GM19467 (cell line): ENCODE results near the gene CHST3.
"Not testable (repeated sequence)": the region's sequence is repeated elsewhere in the genome, so short reads cannot be mapped to it uniquely, and the experiment has no call there.

ENCODE experiments used
- ATAC-seq: cut with Tn5 transposase; IDR thresholded peaks from one replicate; pipeline ENCODE4 v1.9.1; 2021; ENCODE audit warnings: mild to moderate bottlenecking, moderate library complexity; ENCODE audit not compliant: unreplicated experiment

The CHST3 gene, protein sequence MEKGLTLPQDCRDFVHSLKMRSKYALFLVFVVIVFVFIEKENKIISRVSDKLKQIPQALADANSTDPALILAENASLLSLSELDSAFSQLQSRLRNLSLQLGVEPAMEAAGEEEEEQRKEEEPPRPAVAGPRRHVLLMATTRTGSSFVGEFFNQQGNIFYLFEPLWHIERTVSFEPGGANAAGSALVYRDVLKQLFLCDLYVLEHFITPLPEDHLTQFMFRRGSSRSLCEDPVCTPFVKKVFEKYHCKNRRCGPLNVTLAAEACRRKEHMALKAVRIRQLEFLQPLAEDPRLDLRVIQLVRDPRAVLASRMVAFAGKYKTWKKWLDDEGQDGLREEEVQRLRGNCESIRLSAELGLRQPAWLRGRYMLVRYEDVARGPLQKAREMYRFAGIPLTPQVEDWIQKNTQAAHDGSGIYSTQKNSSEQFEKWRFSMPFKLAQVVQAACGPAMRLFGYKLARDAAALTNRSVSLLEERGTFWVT

DNA sequence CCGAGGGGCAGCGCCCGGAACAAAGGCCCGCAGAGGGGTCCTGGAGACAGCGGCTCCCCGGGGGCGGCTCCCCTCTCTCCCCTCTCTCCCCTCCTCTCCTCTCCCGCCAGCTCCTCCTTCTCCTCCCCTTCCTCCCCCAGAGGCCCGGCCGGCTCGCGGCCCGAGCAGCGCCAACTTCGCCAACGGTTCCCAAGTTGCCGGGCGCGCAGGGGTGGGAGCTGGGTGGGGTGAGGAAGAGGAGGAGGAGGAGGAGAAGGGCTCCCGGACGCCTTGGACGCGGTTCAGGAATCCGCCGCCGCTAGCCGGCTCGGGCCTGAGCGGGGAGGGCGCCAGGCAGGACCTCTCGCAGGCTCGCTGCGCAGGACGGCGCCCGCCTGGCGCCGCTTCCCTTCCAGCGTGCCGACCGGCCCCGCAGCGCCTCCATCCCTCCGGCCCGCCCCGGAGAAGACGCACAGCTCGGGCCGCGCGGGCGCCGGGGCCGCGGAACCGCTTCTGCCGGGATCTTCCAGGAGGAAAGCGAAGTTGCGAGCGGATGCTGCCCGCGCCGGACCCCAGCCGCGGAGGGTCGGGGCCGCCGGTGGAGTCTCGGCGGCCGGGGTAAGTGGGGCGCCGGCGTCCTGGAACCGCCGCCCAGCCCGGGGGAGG is at the start of gene CHST3:
TSS of gene CHST3 (plus strand) at position 298 of the 645 bp plus-strand sequence. CDS start 41,448 bp downstream, outside the sequence.
- no peak for ATAC-seq

DNA sequence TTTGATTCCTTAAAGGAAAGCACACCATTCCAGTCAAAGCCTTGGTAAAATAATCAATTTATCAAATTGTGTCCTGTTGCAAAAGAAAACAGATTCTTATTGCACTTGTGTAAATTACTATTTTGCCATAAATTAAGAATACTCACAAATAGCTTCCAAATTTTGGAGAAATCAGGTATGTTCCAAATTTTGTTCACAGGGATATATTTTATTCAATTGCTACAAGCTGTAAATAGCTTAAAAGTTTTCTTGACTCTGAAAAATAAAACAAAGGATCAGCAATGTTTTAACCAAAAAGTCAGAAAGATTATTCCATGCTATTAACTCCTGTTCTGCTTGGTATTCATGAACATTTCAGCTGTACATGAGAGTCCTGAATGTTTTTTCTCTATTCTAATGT is 47.4 kb upstream of the CHST3 start:
- no peak for ATAC-seq

DNA sequence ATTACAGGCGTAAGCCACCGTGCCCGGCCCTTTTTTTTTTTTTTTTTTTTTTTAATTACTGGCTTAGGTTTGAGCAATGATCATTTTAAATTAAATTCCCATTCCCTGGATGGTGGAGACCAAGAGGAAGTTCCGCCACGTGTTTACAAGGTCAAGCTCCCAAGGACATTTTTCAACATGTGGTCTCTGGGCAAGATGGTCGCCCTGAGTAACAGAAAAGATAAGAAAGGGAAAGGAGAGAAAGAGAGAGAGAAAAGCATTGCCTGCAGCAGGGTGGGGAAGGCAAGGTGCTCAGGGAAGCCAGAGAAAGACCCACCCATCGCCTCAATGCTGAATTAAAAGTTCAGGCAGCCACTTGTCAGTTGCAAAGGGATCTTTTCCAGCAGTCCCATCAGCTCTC is 45.2 kb upstream of the CHST3 start:
- ATAC-seq = no peak

- not testable (repeated sequence) for ATAC-seq
Observed at GRCh38 chr10:71919956-71920539, 44.1 kb upstream of the CHST3 start.

DNA sequence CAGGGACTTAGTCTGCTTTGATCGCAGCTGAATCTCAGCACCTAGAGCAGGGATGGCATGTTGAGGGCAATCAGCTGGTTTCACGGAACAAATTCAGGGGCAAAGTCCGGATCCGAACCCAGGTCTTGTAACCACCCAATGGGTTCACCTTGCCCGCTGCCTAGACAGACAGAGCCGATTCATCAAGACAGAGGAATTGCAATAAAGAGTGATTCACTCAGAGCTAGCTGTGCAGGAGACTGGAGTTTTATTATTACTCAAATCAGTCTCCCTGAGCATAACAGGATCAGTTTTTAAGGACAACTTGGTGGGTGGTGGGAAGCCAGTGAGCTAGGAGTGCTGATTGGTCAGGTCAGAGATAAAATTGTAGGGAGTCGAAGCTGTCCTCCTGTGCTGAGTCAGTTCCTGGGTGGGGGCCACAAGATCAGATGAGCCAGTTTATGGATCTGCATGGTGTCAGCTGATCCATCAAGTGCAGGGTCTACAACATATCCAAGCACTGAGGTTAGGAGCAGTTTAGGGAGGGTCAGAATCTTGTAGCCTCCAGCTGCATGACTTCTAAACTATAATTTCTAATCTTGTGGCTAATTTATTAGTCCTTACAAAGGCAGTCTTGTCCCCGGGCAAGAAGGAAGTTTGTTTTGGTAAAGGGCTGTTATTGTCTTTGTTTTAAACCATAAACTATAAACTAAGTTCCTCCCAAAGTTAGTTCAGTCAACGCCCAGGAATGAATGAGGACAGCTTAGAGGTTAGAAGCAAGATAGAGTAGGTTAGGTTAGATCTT is 43.5 kb upstream of the CHST3 start:
- no peak for ATAC-seq

DNA sequence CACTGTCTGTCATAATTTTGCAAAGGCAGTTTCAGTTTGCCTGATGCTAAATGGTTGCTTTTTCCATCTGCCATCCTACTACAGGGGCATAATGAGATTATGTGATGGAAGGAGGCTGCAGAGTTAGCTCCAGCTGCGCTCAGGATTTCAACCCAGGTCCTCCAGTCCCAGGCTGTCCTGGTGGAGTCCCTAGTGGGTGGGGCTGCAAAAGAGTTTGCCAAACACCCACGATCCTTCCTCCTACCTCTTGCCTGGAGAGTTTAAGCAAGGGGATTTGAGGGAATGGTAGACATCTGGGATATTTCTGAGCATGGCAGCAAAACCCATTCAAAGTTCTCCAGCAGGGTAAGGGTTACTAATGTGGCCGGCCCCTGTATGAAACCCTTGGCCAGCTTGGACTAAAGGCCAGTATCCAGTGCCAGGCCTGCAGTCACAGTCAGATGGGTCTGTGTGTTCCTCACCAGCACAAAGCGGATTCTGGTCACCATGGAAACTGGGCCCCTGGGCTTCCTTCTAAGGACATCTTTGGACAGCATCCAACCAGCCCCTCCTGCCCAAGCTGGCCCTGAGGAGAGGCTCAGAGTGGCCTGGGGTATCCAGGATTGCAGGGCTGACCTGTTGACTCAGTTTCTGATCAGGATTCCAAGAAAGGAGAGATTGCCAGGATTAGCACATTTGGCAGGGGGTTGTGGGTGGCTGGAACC is 42.7 kb upstream of the CHST3 start:
- ATAC-seq = no peak

GRCh38 chr10:71923138-71923692 is 41.0 kb upstream of the CHST3 start:
- ATAC-seq = no peak

GRCh38 chr10:71924771-71925170 is 39.4 kb upstream of the CHST3 start:
- ATAC-seq = no peak

DNA sequence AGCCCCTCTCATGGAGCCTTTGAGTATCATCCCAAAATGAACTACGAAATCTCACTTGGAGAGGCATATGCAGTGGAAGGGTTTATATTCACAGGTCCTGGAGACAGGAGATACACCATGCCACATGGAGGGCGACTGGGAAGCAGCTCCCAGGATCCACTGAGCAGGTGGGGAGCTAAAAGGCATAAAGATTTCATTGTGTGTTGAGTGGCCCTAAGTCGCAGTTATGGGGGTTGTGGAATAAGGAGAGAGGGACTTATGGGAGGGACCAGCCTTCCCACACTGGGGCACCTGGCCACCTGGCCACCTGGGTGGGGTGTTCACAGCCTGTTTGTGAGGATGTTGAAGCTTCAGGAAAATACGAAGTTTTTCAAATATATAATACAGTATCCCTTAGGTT is 37.0 kb upstream of the CHST3 start:
- ATAC-seq = no peak

GRCh38 chr10:71927776-71928592 is 36.2 kb upstream of the CHST3 start:
- no peak for ATAC-seq

DNA sequence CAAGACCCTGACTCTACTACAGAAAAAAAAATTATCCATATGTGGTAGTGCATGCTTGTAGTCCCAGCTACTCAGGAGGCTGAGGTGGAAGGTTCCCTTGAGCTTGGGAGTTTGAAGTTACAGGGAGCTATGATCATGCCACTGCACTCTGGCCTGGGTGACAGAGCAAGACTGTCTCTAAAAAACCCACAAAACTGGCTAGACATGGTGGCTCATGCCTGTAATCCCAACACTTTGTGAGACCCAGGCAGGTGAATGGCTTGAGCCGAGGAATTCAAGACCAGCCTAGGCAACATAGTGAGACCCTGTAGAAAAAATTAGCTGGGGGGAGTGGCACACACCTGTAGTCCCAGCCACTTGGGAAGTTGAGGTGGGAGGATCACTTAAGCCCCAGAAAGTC is 32.9 kb upstream of the CHST3 start:
- no peak for ATAC-seq

DNA sequence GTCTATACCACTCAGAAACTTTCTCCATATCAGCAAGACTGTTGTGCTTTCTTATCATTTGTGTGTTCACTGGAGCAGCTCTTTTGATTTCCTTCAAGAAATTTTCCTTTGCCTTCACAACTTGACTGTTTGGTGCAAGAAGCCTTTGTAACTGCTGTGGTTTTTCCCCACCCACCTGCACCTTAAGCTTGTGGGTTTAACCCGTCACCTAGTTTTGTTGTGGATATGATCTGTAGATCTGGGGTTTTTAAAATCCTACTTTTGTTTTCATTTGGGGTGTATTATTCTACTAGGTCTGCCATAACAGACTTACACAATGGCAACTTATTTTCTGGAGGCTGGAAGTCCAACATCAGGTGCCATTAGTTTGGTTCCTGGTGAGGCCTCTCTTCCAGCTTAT is 30.5 kb upstream of the CHST3 start:
- ATAC-seq = no peak

- no peak for ATAC-seq
Observed at GRCh38 chr10:71938211-71938610, 26.0 kb upstream of the CHST3 start.

GRCh38 chr10:71939304-71939703 is 24.9 kb upstream of the CHST3 start:
- no peak for ATAC-seq

GRCh38 chr10:71939861-71940474 is 24.2 kb upstream of the CHST3 start:
- no peak for ATAC-seq

DNA sequence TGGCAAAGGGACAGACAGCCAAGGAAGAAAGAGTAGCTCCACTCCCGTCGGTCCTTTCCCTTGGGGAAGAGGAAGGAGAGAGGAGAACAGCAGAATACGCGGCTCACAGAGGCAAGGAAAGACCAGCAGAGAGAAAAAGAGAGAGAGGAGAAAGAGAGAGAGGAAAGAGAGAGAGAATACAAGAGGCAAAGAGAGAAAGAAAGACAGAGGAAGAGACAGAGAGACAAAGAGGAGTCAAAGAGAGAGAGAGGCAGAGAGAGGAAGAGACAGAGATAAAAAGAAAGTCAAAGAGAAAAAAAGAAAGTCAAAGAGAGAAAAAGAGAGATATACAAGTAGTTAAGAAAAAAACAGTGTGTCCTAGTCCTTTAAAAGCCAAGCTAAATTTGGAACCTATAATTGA is 23.4 kb upstream of the CHST3 start:
- no peak for ATAC-seq

- no peak for ATAC-seq
Observed at GRCh38 chr10:71941318-71941717, 22.9 kb upstream of the CHST3 start.

DNA sequence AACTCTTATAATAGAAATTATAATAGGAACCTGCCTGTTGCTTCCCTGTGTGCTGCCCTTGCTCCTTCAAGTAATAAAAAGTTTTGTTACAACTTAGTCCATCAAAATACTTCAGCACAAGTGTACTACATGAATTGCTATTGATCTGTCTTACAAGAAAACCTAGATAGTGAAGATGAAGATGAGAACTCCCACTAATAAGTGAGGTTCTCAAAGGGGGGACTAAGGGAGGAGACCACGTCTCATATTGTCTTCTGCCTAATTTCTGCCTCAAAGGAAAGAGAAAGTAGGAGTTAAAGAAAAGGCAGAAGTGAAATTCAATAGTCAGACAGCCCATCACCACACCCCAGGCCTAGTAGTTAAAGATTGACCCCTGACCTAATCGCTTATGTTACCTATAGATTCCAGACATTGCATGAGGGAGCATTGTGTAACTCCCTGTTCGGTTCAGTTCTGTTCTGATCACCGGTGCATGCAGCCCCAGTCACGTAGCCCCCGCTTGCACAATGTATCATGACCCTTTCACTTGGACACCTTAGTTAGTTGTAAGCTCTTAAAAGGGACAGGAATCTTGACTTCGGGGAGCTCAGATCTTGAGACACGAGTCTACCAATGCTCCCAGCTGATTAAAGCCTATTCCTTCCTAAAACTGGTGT is 18.2 kb upstream of the CHST3 start:
- ATAC-seq = no peak
